NCI-H510A treated with DMSO at 0.1 percent for 48 hours (cell line): ENCODE results near the gene MKNK2.

Source experiments
- DNase-seq: peaks from one replicate; lab custom pipeline; 2025; lab: John Stamatoyannopoulos, UW

MKNK2 gene

GRCh38 chr19:2026770-2027169, 24.3 kb downstream of the MKNK2 start:
- no peak for DNase-seq

GRCh38 chr19:2022289-2022688, 28.8 kb downstream of the MKNK2 start:
- no peak for DNase-seq

GRCh38 chr19:2021453-2022140, 29.4 kb downstream of the MKNK2 start:
- DNase-seq: no peak

- DNase-seq: no peak
These were observed 32.3 kb downstream of the MKNK2 start for GRCh38 chr19:2018752-2019151.

GRCh38 chr19:2016041-2016807, 34.8 kb downstream of the MKNK2 start:
- DNase-seq: peak; percentile 49

GRCh38 chr19:2015608-2015950, 35.5 kb downstream of the MKNK2 start, which contains the start of gene BTBD2:
Gene BTBD2 (minus strand): TSS chr19:2015714. CDS start chr19:2015703, 11 bp downstream.
- DNase-seq: peak; percentile 12

GRCh38 chr19:2014731-2015607, 36.1 kb downstream of the MKNK2 start:
- no peak for DNase-seq

- DNase-seq: no peak
These were observed 36.9 kb downstream of the MKNK2 start for GRCh38 chr19:2014131-2014571.

GRCh38 chr19:2013683-2013961, 37.4 kb downstream of the MKNK2 start:
- DNase-seq: no peak

GRCh38 chr19:2012941-2013682, 37.9 kb downstream of the MKNK2 start:
- DNase-seq: no peak

GRCh38 chr19:2011169-2011568, 39.9 kb downstream of the MKNK2 start:
- no peak for DNase-seq

GRCh38 chr19:2010135-2010668, 40.8 kb downstream of the MKNK2 start:
- no peak for DNase-seq

- DNase-seq: no peak
These were observed 47.2 kb downstream of the MKNK2 start for GRCh38 chr19:2003874-2004273.

- DNase-seq: no peak
These were observed 51.1 kb downstream of the MKNK2 start for GRCh38 chr19:1999856-2000515.

- DNase-seq: no peak
These were observed 52.0 kb downstream of the MKNK2 start for GRCh38 chr19:1998712-1999708.

- DNase-seq: no peak
These were observed 53.5 kb downstream of the MKNK2 start for GRCh38 chr19:1997353-1998233.

GRCh38 chr19:1992759-1993260, 58.2 kb downstream of the MKNK2 start:
- DNase-seq: no peak

- no peak for DNase-seq
These were observed 59.8 kb downstream of the MKNK2 start for GRCh38 chr19:1991018-1991913.
